ENCODE data around the gene HNRNPA0. TPM values are rescaled to one million over a fixed set of nuclear protein-coding genes. Genes with fewer than 3 reads are reported as not detected.

Gene HNRNPA0
- total RNA-seq (2022; extraction: Qiagen RNA extraction; ENCODE audit: low read depth), result 43.8 to 52.5 TPM (median 50.4 TPM) in 5 replicates

DNA sequence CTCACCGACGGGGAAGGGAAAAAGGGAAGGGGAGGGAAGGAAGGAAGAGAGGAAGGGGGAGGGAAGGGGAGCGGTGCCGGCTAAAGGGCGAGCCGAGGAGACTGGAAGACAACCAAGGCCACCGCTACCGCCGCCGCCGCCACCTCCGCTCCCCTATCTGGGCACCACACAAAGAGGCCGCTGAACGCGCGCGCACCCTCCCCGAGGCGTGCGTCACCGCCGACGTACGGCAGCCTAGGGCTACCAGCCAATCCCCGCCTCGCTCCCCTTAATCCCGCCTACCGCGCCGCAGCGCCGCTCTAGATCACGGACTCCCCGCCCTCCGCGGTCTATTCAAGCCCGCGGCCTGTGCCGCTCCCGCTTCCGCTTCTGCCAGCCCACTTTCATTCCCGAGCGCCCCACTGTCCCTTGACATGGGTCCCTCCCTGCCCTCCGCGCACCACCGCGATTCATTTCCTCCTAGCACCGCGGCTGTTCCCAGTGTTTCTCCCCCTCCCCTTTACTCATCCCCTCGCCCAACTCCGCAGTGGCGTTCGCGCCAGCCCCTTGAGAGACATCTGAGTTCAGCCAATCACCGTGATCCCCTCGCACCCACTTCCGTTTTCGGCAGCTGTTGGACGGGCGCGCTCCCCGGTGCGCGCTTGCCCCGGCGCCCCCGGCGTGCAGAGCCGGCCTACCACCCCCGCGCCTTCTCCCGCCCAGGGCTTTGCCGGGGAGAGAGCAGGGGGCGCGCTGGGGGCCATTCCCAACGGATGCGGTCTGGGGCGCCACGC is at the start of gene HNRNPA0:
HNRNPA0 (minus strand) TSS at position 176 of the 773 bp plus-strand sequence. CDS start 297 bp downstream, outside the sequence.

DNA sequence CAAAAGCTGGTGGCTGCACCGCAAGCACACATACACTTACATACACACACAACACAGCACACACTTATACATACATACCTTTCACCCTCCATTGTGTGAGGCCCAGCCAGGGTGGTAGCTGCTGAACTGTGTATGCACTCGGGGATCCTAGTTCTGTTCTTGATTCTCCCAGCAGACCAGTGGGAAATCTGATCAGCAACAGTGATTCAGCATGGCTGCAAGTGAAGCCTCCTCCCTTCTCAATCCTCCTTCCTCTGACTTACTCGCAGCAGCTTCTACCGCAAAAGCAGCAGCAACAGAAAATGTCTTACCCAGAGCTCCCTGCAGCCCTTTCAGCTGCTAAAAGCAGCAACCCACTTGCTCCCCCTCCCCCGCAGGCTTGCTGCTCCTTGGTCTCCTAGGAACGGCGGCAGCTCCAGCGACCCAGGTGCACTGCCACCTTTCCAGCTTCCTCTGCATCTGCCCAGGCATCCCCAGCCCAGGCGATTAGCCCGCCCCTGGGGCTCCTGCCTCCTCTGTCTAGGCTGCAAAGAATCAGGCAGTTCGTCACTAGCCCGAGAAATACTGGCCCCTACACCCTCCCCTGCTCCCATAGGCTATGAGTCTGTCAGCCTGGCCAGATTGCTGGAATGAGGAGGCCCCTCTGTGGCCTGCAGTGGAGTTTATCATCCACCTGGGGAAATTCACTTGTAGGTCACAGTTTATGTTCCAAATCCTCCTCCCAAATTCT is 18.4 kb downstream of the HNRNPA0 start, which contains the start of gene KLHL3:
KLHL3 (minus strand) TSS at position 535 of the 730 bp plus-strand sequence; CDS start at position 92, 443 bp downstream.

Other genes starting within 250 kb of the HNRNPA0 start
- gene KLHL3, start 18.3 kb downstream of the HNRNPA0 start, total RNA-seq (2022; extraction: Qiagen RNA extraction; ENCODE audit: low read depth), result 0.08 to 0.16 TPM (median 0.14 TPM) in 5 replicates
- gene MYOT, start 113.5 kb upstream of the HNRNPA0 start, total RNA-seq (2022; extraction: Qiagen RNA extraction; ENCODE audit: low read depth), result not detected in 5 replicates
- not detected in 5 replicates for gene PKD2L2, start 135.1 kb upstream of the HNRNPA0 start, total RNA-seq (2022; extraction: Qiagen RNA extraction; ENCODE audit: low read depth)

All from A549 treated with GW870086 at 1 μM for 4 hours (cell line).